ENCODE results near the gene SRPX2.
"Not testable (repeated sequence)": the region's sequence is repeated elsewhere in the genome, so short reads cannot be mapped to it uniquely, and the experiment has no call there.

SRPX2 gene

DNA sequence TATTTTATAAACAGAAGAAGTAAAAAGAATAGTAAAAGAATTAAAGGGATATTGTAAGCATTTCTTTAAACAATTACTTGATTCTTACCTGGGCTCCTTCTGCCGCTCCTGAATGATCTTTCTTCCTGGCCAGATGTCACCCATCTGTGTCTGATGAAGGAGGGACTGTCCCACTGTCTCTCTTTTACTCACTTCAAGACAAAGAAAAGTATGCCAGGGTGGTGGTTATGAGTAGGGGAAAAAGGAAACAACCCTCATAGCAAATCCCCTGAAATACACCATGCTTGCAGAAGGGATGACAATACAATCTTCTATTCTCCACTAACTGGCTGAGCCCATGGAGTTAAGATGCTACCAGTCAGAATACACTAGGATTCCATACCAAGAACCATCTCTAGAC is 56.8 kb downstream of the SRPX2 start:
- no peak for DNase-seq

DNA sequence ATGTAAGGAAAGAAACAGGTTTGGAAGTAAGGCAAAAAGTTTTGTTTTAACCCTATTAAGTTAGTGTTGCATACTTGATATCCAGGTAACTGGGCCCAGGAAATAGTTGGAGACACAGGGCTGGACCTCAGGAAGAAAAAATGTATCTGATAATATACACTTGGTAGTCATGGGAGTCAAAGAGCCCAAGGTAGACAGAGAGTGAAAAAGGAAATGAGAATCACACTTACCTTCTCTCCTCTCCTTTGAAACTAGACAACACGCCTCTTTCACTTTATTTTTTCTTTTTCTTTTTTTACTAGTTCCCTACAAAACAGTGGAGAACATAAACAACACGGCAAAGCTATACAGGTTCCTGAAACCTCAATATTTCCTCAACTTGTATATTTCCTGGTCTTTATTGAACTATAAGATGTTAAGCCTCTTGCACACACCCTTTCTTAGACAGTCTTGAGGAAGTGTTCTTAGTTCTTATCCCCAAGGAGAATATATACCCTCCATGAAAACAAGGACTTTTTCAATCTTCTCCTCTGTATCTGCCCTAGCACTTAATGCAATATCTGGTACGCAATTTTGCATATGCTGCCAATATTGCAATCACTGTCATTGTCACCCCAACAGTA is 60.7 kb downstream of the SRPX2 start:
- no peak for DNase-seq

DNA sequence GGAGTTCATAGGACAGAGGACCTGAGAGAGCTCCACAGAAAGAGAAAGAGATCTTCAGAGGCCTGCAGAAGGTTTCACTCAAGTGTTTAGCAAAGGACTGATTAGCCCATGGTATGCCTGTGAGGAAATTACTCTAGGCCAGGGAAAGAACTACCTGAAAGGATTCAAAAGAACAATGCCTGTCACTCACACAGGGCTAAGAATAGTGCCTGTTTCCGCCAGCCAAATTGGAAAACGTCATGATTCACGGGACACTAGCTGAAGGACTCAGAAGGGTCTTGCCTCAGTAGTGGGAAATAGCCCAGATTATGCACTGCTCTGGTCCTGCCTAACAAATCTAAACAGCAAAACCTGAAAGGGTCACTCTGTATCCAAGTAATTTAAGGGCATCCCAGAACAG is 66.8 kb downstream of the SRPX2 start:
- DNase-seq: no peak

DNA sequence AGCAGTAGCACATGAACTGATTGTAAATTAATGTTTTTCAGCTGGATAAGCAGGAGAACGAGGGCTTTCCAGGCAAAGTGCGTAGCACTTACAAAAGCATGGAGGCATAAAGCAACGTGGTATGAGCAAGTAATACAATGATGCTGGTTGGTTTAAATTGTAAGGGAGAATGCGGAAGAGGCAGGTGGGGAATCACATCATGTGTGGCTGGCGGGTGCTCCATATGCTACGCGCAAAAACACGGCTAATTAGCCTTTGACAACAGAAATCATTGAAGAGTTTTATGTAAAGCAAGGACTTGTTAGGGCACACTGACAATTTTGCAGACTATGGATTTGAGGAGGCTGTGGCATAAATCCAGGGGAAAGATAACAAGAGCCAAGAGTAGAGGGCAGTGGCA is 73.4 kb downstream of the SRPX2 start:
- DNase-seq: no peak

DNA sequence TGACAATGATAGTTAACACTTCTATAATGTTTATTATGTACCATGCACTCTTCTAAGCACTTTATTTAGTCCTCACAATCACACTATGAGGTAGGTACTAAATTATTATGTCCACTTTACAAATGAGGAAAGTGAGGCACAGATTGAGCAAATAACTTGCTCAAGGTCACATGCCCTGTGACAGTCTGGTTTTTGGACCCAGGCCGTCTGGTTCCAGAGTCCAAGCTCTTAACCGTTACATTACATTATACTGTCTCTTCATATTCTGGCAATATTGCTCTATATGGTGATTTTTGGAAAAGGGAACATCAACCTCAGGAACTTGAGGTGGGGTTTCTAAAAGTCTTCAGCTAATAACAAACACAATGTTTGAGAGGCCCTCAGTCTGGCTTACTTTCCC is 75.1 kb downstream of the SRPX2 start:
- no peak for DNase-seq

- DNase-seq: no peak
These were observed 76.3 kb downstream of the SRPX2 start for GRCh38 chrX:100720301-100720700.

GRCh38 chrX:100721328-100721727 is 77.3 kb downstream of the SRPX2 start:
- no peak for DNase-seq

- not testable (repeated sequence) for DNase-seq
These were observed 80.0 kb downstream of the SRPX2 start for GRCh38 chrX:100724006-100724405.

Data from hematopoietic multipotent progenitor cell treated with erythropoietin and hydrocortisone succinate and interleukin-3 and kit ligand, for 6 days (in vitro differentiated cells).